GM19238 (cell line): ENCODE data around the gene KCND2.
"Not testable (repeated sequence)": the region's sequence is repeated elsewhere in the genome, so short reads cannot be mapped to it uniquely, and the experiment has no call there.

Experiments used
- DNase-seq: peaks from one replicate; pipeline ENCODE4 v3.0.0; 2011; ENCODE audit warnings: low spot score; ENCODE audit not compliant: insufficient read length

The KCND2 gene

GRCh38 chr7:120700796-120701195 is 427.8 kb downstream of the KCND2 start:
- no peak for DNase-seq

GRCh38 chr7:120702408-120702807 is 429.4 kb downstream of the KCND2 start:
- not testable (repeated sequence) for DNase-seq

GRCh38 chr7:120703585-120704240 is 430.7 kb downstream of the KCND2 start:
- no peak for DNase-seq

GRCh38 chr7:120709252-120709971 is 436.4 kb downstream of the KCND2 start:
- no peak for DNase-seq

GRCh38 chr7:120709972-120710320 is 437.0 kb downstream of the KCND2 start:
- no peak for DNase-seq

- no peak for DNase-seq
Measured at GRCh38 chr7:120714945-120715344, 442.0 kb downstream of the KCND2 start.

GRCh38 chr7:120716307-120716706 is 443.3 kb downstream of the KCND2 start:
- no peak for DNase-seq

GRCh38 chr7:120717166-120717565 is 444.2 kb downstream of the KCND2 start:
- no peak for DNase-seq

- DNase-seq = no peak
Measured at GRCh38 chr7:120718361-120718760, 445.4 kb downstream of the KCND2 start.

GRCh38 chr7:120720317-120720716 is 447.3 kb downstream of the KCND2 start:
- DNase-seq = no peak

GRCh38 chr7:120723465-120724385 is 450.8 kb downstream of the KCND2 start:
- no peak for DNase-seq

GRCh38 chr7:120724448-120724847 is 451.5 kb downstream of the KCND2 start:
- DNase-seq = no peak

GRCh38 chr7:120724955-120725354 is 452.0 kb downstream of the KCND2 start:
- DNase-seq = no peak

GRCh38 chr7:120725376-120726039 is 452.5 kb downstream of the KCND2 start:
- no peak for DNase-seq

- DNase-seq = no peak
Measured at GRCh38 chr7:120729245-120729644, 456.3 kb downstream of the KCND2 start.

- no peak for DNase-seq
Measured at GRCh38 chr7:120731271-120731670, 458.3 kb downstream of the KCND2 start.

GRCh38 chr7:120732256-120732655 is 459.3 kb downstream of the KCND2 start:
- DNase-seq = no peak

- no peak for DNase-seq
Measured at GRCh38 chr7:120733143-120733542, 460.2 kb downstream of the KCND2 start.

- DNase-seq = no peak
Measured at GRCh38 chr7:120733835-120734234, 460.9 kb downstream of the KCND2 start.

- no peak for DNase-seq
Measured at GRCh38 chr7:120735791-120736190, 462.8 kb downstream of the KCND2 start.

- DNase-seq = no peak
Measured at GRCh38 chr7:120738816-120739215, 465.8 kb downstream of the KCND2 start.

- no peak for DNase-seq
Measured at GRCh38 chr7:120740348-120740747, 467.4 kb downstream of the KCND2 start.
